Heart left ventricle (tissue), 13 donors: ENCODE results near the gene PIP5K1C.

ENCODE experiments used
- POLR2A ChIP-seq, 2 donors: fragments of 450-650 bp; IDR thresholded peaks; one replicate each; pipeline ENCODE4 v1.6.1; 2017; ENCODE audit warnings: antibody characterized with exemption in 2 of 2, mild to moderate bottlenecking in 2 of 2, moderate library complexity in 2 of 2
- TF ChIP-seq, protein P1 (sequence below), 12 donors: fragments of 200-600 bp; sonication (generic) in 4 of 12; IDR thresholded peaks; one replicate each; pipeline versions ENCODE4 v1.5.0 to v1.8.0; 2018 to 2022; ENCODE audit warnings: antibody characterized with exemption in 12 of 12, mild to moderate bottlenecking in 5 of 12
- donor health status: ischemic (EF 13 %, LVEDD 7.1; RV severe dilation, severe dysfunction).
- donor health status: DM: no; HTN: yes; CAD: no.
- donor health status: DM: no; HTN: no; CAD: no.
- donor health status: ischemic (EF 25% LVEDD 6.9; RV normal size, moderate dysfunction).
- donor health status: ischemic (EF 25% LVEDD 5.7; RV mildly dilated, moderate dysfunction).
- donor health status: ischemic (EF 35%, LVEDD 5.7; RV mildly dilated, moderate dysfunction).
- donor health status: nonischemic (EF 11% LVEDD 7.7; RV severe dilation, severe dysfunction).
- donor health status: DM: yes; HTN: yes; CAD: no.
- donor health status: PGD.
- donor health status: ischemic (EF 29% LVEDD 5.4; RV normal size, mild dysfunction).
- donor health status: nonischemic (EF 23%, LVEDD 6.1; RV moderate dilation, normal function).

DNA sequence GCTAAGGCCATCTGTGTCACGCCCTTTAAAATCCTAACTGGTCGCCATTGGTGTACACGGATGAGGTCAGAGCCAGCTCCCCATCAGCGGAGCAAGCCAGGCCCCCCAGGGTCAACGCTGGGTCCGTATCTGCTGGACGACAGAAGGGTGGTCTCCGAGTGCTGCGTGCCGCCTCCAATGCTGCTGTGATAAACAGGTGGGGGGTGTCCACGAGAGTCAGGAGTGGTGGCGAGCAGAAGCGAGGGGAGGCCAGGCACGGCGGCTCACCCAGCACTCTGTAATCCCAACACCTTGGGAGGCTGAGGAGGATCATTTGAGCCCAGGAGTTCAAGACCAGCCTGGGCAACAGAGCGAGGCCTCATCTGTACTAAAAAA, 42.9 kb downstream of the PIP5K1C start:
- TF ChIP-seq, protein P1, sequence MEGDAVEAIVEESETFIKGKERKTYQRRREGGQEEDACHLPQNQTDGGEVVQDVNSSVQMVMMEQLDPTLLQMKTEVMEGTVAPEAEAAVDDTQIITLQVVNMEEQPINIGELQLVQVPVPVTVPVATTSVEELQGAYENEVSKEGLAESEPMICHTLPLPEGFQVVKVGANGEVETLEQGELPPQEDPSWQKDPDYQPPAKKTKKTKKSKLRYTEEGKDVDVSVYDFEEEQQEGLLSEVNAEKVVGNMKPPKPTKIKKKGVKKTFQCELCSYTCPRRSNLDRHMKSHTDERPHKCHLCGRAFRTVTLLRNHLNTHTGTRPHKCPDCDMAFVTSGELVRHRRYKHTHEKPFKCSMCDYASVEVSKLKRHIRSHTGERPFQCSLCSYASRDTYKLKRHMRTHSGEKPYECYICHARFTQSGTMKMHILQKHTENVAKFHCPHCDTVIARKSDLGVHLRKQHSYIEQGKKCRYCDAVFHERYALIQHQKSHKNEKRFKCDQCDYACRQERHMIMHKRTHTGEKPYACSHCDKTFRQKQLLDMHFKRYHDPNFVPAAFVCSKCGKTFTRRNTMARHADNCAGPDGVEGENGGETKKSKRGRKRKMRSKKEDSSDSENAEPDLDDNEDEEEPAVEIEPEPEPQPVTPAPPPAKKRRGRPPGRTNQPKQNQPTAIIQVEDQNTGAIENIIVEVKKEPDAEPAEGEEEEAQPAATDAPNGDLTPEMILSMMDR (IDR thresholded peaks at IDR 0.05) = no peak
- TF ChIP-seq POLR2A (IDR thresholded peaks at IDR 0.05) = no peak
